ENCODE measurements around the gene VAV3. TPM values are rescaled to one million over a fixed set of nuclear protein-coding genes. Genes with fewer than 3 reads are reported as not detected.
A peak's percentile ranks its signal among the peaks of the same experiment; 100 is the strongest.

The VAV3 gene
- total and polyA plus RNA-seq, 2 of the 13 experiments (the other 11 are each of a cell fraction or from before 2014, with no cell fraction given): 15.9 to 29.8 TPM

DNA sequence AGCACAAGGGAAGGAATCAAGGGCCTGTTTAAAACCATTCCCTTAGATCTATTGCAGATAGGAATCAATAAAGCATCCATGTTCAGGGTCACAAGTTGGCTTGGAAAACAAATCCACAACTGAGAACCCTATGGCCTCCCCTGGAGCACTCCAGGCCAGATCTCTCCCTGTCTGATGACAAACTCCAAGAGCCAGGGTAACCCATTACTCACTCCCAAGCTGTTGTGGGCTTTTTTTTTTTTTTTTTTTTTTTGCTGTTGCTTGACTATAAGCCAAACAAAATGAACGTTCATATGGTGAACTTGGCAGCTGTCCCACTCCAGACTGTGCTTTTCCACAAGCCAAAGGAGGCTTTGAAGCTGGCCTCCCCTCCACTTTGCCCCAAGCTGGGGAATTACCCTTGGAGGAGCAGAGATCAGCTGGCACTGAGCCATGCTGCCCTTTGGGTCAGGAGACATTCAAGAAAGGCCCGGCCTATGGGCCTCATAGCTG is 35.7 kb upstream of the VAV3 start:
- H3K4me1 ChIP-seq (ENCODE audit: insufficient read depth, low read length): peaks cover 12% of the 10 kb centered on the region; the same call in 1 of the 2 replicates
- TF ChIP-seq MBD4 (IDR thresholded peaks at IDR 0.05; ENCODE audit: borderline replicate concordance, low read length) (no peak), HDAC6 (IDR thresholded peaks at IDR 0.05; ENCODE audit: low read depth, low read length) (no peak), ZNF263 (CRISPR knock-in tag; IDR thresholded peaks at IDR 0.05) (peak; percentile 60; the same call in 1 of the 2 replicates), NCOA2 (CRISPR knock-in tag; IDR thresholded peaks at IDR 0.05) (no peak), HNRNPK (IDR thresholded peaks at IDR 0.05; ENCODE audit: low read depth, low read length, poor library complexity, severe bottlenecking) (no peak), ZKSCAN5 (CRISPR knock-in tag; IDR thresholded peaks at IDR 0.05) (no peak), MED8 (CRISPR knock-in tag; IDR thresholded peaks at IDR 0.05; ENCODE audit: insufficient replicate concordance) (no peak), ZFP36L1 (CRISPR knock-in tag; IDR thresholded peaks at IDR 0.05) (no peak), ZSCAN31 (CRISPR knock-in tag; IDR thresholded peaks at IDR 0.05; ENCODE audit: low read depth) (no peak), HNF4A (CRISPR knock-in tag; IDR thresholded peaks at IDR 0.05) (0 out of 2 replicates have a peak, but pooled peaks have one; percentile 7), FOSL1 (CRISPR knock-in tag; IDR thresholded peaks at IDR 0.05; ENCODE audit: borderline replicate concordance) (no peak), SCMH1 (CRISPR knock-in tag; IDR thresholded peaks at IDR 0.05; ENCODE audit: borderline replicate concordance) (no peak), HMG20A (CRISPR knock-in tag; IDR thresholded peaks at IDR 0.05; ENCODE audit: borderline replicate concordance) (peak; percentile 14; the same call in 1 of the 2 replicates), ZKSCAN1 (IDR thresholded peaks at IDR 0.05; ENCODE audit: low read length) (no peak), ZNF670 (CRISPR knock-in tag; IDR thresholded peaks at IDR 0.05; ENCODE audit: borderline replicate concordance) (no peak), TCF12 (IDR thresholded peaks at IDR 0.05) (no peak), TCF12 (CRISPR knock-in tag; IDR thresholded peaks at IDR 0.05) (no peak), ELF1 (CRISPR knock-in tag; IDR thresholded peaks at IDR 0.05) (no peak)
- TF ChIP-seq, protein P1, sequence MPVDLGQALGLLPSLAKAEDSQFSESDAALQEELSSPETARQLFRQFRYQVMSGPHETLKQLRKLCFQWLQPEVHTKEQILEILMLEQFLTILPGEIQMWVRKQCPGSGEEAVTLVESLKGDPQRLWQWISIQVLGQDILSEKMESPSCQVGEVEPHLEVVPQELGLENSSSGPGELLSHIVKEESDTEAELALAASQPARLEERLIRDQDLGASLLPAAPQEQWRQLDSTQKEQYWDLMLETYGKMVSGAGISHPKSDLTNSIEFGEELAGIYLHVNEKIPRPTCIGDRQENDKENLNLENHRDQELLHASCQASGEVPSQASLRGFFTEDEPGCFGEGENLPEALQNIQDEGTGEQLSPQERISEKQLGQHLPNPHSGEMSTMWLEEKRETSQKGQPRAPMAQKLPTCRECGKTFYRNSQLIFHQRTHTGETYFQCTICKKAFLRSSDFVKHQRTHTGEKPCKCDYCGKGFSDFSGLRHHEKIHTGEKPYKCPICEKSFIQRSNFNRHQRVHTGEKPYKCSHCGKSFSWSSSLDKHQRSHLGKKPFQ (CRISPR knock-in tag; IDR thresholded peaks at IDR 0.05; ENCODE audit: insufficient replicate concordance): no peak
- DNase-seq (ENCODE audit: low spot score) (peak; percentile 11), ATAC-seq (peak; percentile 63), FAIRE-seq (no peak)
- ChIA-PET POLR2A (interaction anchor here (0.6 kb wide), 1 partner anchor 13 kb away, joined by 3 read pairs; no protein-coding TSS in a partner anchor), CTCF (ENCODE audit: low intra/inter-chr PET ratio, low total read pairs) (no interaction called here)
- H3K79me2 ChIP-seq (ENCODE audit: insufficient read depth, low read length): no peaks in the 10 kb centered on the region
- in situ Hi-C loops (cut with HindIII; ENCODE audit: extremely low pct_ligation_motif_present, low pct_unique_long_range_greater_than_20kb): no loop called here
- H3K4me3 ChIP-seq (replicated peaks in 1 of 3; ENCODE audit: insufficient read depth in 1 of 3, low read depth in 2 of 3, low read length in 3 of 3): no peak overlapping the region
- H2AFZ ChIP-seq (ENCODE audit: low read length): no peak overlapping the region
- no peaks in the 10 kb centered on the region for H4K20me1 ChIP-seq (ENCODE audit: insufficient read depth, low read length)
- H3K9ac ChIP-seq (ENCODE audit: insufficient read depth, low read depth, low read length): no peak overlapping the region
- intact Hi-C loops (cut with micrococcal nuclease; ENCODE audit: unreplicated experiment): no loop called here
- no peaks in the 10 kb centered on the region for H3K27me3 ChIP-seq (ENCODE audit: control insufficient read depth in 1 of 2, insufficient read depth in 2 of 2, low read length in 2 of 2)
- no peaks in the 10 kb centered on the region for H3K36me3 ChIP-seq (replicated peaks in 1 of 2; ENCODE audit: control insufficient read depth in 1 of 2, insufficient read depth in 2 of 2, low read length in 2 of 2)
- H3K27ac ChIP-seq (ENCODE audit: extremely low read length, insufficient read depth, low read length): no peak overlapping the region
- WGBS (ENCODE audit: low lambda C conversion rate): 0% methylated on average over 2 of the region's 2 CpGs
- no peaks in the 10 kb centered on the region for H3K9me3 ChIP-seq (ENCODE audit: low read length)
- no peak overlapping the region for H3K4me2 ChIP-seq (ENCODE audit: low read depth, low read length)
- no TSS peak for BruUV-seq (replicated peaks)
